ENCODE results near the gene SGSM2.

The SGSM2 gene

GRCh38 chr17:2337544-2338314 lies 428 bp downstream of the SGSM2 start:
- DNase-seq = peak; percentile 62

GRCh38 chr17:2338315-2338657 lies 985 bp downstream of the SGSM2 start:
- no peak for DNase-seq

GRCh38 chr17:2343421-2343820 lies 6.1 kb downstream of the SGSM2 start:
- no peak for DNase-seq

GRCh38 chr17:2344528-2344927 lies 7.2 kb downstream of the SGSM2 start:
- DNase-seq = no peak

GRCh38 chr17:2346475-2346874 lies 9.2 kb downstream of the SGSM2 start:
- DNase-seq = no peak

DNA sequence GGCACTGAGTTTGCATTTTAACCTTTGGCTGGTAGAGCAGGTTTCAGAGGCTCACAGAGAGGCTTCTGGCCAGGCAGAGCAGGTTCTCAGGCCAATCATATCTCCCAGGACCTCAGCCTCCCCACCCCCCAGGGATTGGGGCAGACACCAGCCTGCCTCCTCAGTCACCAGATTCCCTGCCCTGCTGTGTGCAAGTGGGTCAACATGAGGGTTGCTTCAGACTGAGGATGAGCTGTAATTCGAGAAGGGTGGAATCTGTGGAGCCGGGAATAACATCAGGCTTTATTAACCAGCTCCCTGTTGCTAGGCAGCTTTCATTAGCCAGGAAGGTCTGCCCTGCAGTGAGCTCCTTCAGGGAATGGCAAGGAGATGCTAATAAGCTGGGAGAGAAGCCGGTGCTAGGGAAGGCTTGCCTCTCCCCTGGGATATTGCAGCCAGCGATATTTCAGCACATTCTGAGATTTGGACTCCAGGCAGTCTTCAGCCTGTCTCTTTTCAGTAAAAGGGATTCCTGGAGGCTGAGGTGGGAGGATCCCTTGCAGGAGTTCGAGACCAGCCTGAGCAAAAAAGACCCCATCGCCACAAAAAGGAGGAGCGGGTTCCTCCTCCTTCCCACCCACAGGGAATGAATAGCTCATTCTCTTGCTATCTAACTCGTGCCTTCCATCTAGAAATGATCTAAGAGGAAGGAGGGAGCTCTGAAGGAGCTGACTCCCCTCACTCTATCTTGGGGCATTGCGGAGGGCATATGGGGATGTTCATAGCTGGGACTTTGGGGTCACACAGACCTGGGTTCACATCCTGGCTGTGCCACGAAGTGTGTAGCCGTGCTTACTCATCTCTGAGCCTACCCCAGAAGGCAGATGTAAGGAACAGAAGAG lies 10.7 kb downstream of the SGSM2 start:
- no peak for DNase-seq

DNA sequence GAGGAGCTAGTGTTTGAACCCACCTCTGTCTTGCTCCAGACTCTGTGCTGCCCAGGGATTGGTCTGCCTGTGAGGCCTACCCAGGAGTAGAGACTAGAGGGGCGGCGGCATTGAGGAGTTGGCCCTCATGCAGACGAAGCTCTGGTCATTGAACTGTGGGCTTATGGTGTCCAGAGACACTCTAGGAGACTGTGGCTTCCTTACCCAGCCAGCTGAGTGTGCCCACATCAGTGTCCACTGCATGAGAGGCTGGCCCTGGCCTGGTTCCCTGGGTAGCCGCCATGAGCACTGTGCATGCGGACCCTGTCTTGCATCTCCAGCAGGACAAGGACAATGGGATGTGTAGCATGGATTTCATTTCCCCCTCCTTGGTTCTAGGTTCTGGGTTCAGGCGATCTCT lies 14.0 kb downstream of the SGSM2 start:
- DNase-seq = no peak

DNA sequence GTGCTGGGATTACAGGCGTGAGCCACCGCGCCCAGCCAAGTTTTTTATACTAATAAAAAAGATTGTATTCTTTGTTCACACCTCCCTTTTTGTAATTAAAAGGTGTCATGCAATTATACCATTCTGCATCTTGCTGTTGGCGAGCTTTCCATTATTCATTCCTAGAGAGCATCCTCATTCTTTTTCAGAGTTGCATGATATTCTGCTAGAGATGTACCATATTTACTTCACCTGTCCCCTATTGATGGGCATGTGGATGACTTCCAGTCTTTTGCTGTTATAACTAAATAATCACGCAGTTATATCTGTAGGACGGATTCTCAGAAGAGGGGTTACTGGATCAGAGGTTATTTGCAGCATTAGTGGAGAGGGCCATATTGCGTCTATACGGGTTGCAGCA lies 17.0 kb downstream of the SGSM2 start:
- no peak for DNase-seq

DNA sequence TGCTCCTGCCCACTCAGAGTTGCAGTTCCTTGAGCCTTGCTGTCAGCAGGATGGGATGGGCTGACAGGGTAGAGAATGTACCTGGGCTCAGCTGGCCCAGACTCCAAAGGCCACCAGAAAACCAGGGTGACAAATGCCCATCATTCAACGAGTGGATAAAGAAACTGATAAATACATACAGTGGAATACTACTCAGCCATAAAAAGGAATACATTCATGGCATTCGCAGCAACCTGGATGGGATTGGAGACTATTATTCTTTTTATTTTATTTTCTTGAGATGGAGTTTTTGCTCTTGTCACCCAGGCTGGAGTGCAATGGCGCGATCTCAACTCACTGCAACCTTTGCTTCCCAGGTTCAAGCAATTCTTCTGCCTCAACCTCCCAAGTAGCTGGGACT lies 19.9 kb downstream of the SGSM2 start:
- no peak for DNase-seq

DNA sequence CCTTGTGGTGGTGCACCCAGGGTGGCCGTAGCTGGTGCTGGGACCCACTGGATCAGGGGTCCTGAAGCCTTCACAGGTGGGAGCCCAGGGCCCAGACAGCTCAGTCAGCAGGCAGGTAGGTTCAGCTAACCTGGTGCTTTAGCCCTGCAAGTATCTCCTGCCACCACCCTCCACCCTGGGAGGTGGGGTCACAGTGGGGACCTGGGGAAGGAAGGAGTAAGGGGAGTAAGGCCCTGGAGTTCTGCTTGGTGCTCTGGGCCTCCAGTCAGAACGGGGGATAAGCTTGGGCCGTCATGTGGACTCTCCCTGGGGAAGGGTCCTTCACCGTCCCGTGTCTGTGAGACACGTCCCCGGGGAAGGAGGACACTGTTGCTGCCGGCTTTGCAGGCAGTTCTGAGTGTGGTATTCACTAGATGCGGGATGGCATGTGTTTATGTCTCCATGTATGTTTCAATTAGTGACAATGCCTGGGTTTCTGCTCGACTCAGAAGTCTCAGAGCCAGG lies 20.7 kb downstream of the SGSM2 start:
- DNase-seq = no peak

- DNase-seq = no peak
Observed at GRCh38 chr17:2361010-2361760, 23.9 kb downstream of the SGSM2 start.

DNA sequence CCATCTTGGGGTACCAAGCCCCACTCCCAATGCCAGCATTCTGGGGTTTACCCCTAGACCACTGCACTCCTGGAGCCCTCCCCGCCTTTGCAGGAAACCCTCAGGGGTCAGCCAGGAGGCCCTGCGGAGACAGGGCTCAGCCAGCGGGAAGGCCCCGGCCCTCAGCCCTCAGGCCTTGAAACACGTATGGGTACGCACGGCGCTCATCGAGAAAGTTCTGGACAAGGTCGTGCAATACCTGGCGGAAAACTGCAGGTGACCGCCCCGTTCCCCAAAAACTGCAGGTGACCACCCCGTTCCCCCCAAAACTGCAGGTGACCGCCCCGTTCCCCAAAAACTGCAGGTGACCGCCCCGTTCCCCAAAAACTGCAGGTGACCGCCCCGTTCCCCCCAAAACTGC lies 24.7 kb downstream of the SGSM2 start:
- DNase-seq = no peak

DNA sequence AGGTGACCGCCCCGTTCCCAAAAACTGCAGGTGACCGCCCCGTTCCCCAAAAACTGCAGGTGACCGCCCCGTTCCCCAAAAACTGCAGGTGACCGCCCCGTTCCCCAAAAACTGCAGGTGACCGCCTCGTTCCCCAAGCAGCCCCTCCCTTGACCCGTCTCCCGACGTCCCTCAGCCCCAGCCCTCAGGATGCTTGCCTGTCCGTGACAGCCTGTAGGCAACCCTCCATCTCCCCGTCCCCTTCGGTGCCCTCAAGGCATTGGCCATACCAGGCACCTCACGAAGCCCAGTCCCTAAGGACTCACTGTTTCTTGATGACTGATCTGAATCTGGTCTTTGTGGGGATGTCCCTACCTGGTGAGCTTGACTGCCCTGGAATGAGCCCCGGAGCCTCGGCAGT lies 25.1 kb downstream of the SGSM2 start:
- no peak for DNase-seq

DNA sequence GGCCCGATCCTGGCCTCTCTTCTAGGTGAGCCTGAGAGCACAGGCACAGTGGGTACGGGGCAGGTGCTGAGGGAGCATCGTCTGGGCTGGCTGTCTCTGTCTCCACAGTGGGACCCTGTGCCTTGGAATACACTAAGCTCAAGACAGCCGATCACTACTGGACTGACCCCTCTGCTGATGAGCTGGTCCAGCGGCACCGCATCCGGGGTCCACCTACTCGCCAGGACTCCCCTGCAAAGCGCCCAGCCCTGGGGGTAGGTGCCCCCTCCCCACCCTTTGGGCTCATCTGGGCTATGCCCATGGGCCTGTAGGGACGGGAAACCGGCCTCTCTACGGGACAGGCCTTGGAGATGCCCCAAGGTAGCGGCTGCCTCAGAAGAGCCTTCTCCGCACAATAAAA lies 25.6 kb downstream of the SGSM2 start:
- DNase-seq = no peak

GRCh38 chr17:2363318-2363717 lies 26.0 kb downstream of the SGSM2 start:
- DNase-seq = no peak

DNA sequence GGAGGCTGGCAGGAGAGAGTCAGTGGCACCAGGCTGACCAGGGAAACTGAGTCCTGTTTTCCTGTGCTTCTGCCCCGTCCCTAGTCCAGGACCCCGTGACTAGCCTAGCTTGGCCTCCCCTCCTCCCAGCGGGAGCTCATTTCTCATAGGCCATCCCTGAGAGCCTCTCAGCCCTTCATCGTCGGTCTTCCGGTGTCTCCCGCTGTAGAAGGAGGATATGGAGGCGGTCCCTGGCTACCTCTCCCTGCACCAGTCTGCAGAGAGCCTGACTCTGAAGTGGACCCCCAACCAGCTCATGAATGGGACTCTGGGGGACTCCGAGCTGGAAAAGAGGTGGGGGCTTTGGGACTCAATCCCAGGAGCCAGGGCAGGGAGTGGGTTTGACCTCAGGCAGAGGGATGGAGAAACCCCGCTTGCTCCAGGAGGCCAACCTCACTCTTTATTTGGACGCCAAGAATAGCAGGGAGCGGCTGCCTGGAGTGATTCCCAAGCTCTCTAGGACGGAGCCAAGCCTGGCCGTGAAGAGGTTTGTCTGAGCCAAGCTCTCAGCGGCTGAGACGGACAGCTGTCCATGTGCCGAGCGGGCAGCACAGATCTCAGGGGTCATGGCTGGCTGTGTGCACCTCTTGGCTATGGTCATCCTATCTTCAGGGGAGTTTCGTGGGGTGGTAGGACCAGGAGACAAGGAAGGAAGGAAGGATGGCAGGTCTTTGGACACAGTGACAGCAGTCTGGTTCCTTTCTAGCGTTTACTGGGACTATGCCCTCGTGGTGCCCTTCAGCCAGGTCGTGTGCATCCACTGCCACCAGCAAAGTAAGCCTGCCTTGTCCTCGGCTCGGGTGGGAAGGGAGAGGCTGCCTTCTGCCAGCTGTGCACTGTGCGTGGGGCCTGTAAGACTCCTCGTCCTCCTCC lies 26.8 kb downstream of the SGSM2 start:
- DNase-seq = no peak

- DNase-seq = no peak
Observed at GRCh38 chr17:2364763-2365116, 27.4 kb downstream of the SGSM2 start.

DNA sequence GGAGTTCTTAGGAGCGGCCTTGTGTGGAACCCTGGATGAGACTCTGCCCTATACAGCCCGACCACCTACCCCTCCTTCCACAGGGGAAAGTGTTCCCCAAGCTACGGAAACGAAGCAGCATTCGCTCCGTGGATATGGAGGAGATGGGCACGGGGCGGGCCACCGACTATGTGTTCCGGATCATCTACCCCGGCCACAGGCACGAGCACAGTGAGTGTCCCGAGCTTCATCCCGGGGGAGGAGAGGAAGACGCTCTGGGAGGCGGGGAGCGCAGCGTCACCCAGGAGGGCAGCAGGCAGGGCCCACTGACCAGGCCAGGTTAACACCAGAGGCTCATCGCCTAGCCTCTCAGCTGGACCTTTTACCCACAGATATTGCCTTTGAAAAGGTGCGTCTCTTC lies 27.8 kb downstream of the SGSM2 start:
- no peak for DNase-seq

GRCh38 chr17:2366747-2367494 lies 29.6 kb downstream of the SGSM2 start:
- no peak for DNase-seq

DNA sequence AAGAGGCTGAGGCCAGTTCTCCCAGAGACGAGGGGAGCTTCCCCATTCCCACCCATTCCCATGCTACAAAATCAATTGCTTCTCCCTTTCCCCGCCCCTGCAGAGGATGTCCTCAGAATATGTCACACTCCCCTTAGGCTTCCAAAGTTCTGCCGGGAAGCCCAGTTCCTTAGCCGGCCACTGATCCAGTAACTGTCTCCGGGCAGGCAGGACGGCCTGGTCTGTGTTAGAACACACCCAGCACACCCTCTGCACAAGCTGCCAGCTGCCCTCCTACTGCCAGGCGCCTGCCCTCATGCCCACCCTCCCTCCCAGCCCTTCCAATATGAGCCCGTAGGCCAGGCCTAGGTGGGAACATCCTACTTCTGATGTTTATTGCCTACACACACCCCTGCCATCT lies 31.1 kb downstream of the SGSM2 start:
- no peak for DNase-seq

DNA sequence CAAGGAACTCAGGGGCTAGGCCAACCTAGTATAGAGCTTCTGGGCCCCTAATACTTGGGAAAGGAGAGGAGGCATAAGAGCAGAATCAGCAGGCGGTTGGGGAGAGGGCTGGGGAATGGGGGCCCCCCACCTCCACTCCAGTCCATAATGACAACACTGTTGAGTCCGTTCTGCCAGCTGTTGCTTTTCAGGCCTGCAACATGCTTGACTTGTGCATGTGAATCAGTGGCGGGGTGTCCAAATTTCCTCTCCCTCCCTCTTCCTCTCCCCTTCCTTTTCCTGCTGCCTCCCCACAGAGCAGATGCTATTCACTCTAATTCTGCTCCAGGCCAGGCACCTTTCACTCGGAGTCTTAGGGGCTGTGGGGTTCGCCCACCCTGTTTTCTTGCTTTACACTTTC lies 31.7 kb downstream of the SGSM2 start:
- DNase-seq = no peak
